SU-DHL-6 (cell line): Measurements from ENCODE around the gene ACKR1.

Experiments used
- H2AFZ ChIP-seq: fragments of 200-600 bp; sonication (generic); 2 replicates; pipeline ENCODE4 v1.6.1; 2014; ENCODE audit warnings: low read depth, mild to moderate bottlenecking, moderate library complexity, mixed read lengths, antibody characterized with exemption, low read length; ENCODE audit not compliant: severe bottlenecking
- H3F3A ChIP-seq: fragments of 200-600 bp; shearing (Covaris generic); 2 replicates; pipeline ENCODE4 v1.6.0; 2016; ENCODE audit warnings: antibody characterized with exemption, mild to moderate bottlenecking; ENCODE audit not compliant: insufficient read depth
- H3K27ac ChIP-seq: fragments of 200-600 bp; sonication (generic); 2 replicates; pipeline ENCODE4 v1.5.1; 2016; ENCODE audit warnings: low read depth, mild to moderate bottlenecking, low read length, moderate library complexity, mixed read lengths
- H3K27me3 ChIP-seq: fragments of 200-600 bp; sonication (generic), shearing (Covaris generic); 2 replicates; pipeline ENCODE4 v1.6.0; 2014; ENCODE audit warnings: mild to moderate bottlenecking, low read length
- H3K36me3 ChIP-seq: fragments of 200-600 bp; sonication (generic); 2 replicates; pipeline ENCODE4 v1.6.1; 2014; ENCODE audit warnings: mild to moderate bottlenecking, low read length, mixed read lengths
- H3K4me2 ChIP-seq: fragments of 300-600, 200-600 bp; shearing (Covaris generic), sonication (generic); 2 replicates; pipeline ENCODE4 v1.6.0; 2014; ENCODE audit warnings: low read length, low read depth, mild to moderate bottlenecking; ENCODE audit not compliant: poor library complexity, severe bottlenecking
- H3K4me3 ChIP-seq: fragments of 200-600 bp; sonication (generic); 2 replicates; pipeline ENCODE4 v1.5.1; 2014; ENCODE audit warnings: antibody characterized with exemption, low read length, mild to moderate bottlenecking, mixed read lengths; ENCODE audit not compliant: insufficient read depth, poor library complexity, severe bottlenecking
- H3K79me2 ChIP-seq: fragments of 200-600 bp; sonication (generic); 2 replicates; pipeline ENCODE4 v1.6.1; 2014; ENCODE audit warnings: mild to moderate bottlenecking, low read length, moderate library complexity; ENCODE audit not compliant: insufficient read depth
- H3K9ac ChIP-seq: fragments of 200-600 bp; sonication (generic); 2 replicates; pipeline ENCODE4 v1.7.0; 2014; ENCODE audit warnings: mild to moderate bottlenecking, low read length
- H3K9me2 ChIP-seq: fragments of 200-600 bp; sonication (generic); replicated peaks from 2 replicates; pipeline ENCODE4 v1.6.1; 2014; ENCODE audit warnings: low read length; ENCODE audit not compliant: insufficient read depth
- H3K9me3 ChIP-seq: fragments of 200-600 bp; sonication (generic); 2 replicates; pipeline ENCODE4 v1.6.1; 2014; ENCODE audit warnings: low read length, mixed read lengths; ENCODE audit not compliant: insufficient read depth
- H4K20me1 ChIP-seq: fragments of 200-600 bp; sonication (generic); 2 replicates; pipeline ENCODE4 v1.6.1; 2014; ENCODE audit warnings: low read depth, mild to moderate bottlenecking, antibody characterized with exemption, low read length, moderate library complexity, mixed read lengths
- EZH2phosphoT487 ChIP-seq: fragments of 200-600 bp; sonication (generic), shearing (Covaris generic); conservative IDR thresholded peaks from 2 replicates; pipeline ENCODE4 v1.6.1; 2018; ENCODE audit warnings: mild to moderate bottlenecking, antibody characterized with exemption, low read length, moderate library complexity, mixed read lengths
- TF ChIP-seq, protein P1 (sequence below): fragments of 200-600 bp; sonication (generic); IDR thresholded peaks from one replicate; pipeline ENCODE4 v1.5.1; 2017; ENCODE audit warnings: antibody characterized with exemption, mild to moderate bottlenecking, low read length, moderate library complexity; ENCODE audit not compliant: insufficient read depth, poor library complexity, severe bottlenecking

Gene ACKR1

DNA sequence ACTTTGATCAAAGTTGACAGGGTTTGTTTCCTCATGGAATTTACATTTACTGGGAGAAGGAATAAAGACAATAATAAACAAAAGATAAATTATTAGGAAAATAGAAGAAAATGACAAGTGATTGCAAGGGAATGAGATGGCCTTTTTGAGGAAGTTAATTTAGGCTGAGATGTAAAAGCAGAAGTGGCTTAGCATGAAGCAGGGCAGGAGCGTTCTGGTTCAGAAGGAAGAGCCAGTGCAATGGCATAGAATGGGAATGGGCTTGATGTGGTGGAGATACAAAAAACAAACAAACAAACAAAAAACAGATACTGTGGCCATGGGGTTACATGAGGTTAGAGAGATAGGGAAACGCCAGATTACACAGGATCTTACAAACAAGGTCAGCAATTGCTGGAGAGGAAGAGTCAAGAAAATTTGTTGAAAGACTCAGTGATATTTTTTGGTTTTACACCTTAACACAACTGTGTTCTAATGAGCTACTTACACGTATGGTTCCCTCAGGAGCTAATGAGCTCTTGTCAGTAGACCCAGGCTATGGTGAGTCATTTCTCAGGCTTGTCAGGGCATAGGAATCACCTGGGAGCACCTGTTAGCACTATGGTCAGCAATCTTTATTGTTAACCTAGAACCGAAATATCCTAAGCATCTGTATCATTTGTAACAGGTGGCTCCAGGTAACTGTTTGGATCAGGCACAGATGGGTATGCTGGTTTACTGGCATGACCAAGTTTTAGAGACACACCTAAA, 42.0 kb upstream of the ACKR1 start:
- no peak overlapping the region for H3K4me3 ChIP-seq
- H3K27me3 ChIP-seq, result no peaks in the 10 kb centered on the region
- H2AFZ ChIP-seq, result no peak overlapping the region
- no peaks in the 10 kb centered on the region for H4K20me1 ChIP-seq
- no peak for TF ChIP-seq EZH2phosphoT487
- TF ChIP-seq, protein P1, sequence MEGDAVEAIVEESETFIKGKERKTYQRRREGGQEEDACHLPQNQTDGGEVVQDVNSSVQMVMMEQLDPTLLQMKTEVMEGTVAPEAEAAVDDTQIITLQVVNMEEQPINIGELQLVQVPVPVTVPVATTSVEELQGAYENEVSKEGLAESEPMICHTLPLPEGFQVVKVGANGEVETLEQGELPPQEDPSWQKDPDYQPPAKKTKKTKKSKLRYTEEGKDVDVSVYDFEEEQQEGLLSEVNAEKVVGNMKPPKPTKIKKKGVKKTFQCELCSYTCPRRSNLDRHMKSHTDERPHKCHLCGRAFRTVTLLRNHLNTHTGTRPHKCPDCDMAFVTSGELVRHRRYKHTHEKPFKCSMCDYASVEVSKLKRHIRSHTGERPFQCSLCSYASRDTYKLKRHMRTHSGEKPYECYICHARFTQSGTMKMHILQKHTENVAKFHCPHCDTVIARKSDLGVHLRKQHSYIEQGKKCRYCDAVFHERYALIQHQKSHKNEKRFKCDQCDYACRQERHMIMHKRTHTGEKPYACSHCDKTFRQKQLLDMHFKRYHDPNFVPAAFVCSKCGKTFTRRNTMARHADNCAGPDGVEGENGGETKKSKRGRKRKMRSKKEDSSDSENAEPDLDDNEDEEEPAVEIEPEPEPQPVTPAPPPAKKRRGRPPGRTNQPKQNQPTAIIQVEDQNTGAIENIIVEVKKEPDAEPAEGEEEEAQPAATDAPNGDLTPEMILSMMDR, result no peak
- no peaks in the 10 kb centered on the region for H3K9me2 ChIP-seq
- no peaks in the 10 kb centered on the region for H3F3A ChIP-seq
- no peaks in the 10 kb centered on the region for H3K36me3 ChIP-seq
- no peaks in the 10 kb centered on the region for H3K9me3 ChIP-seq
- H3K79me2 ChIP-seq, result no peaks in the 10 kb centered on the region
- no peak overlapping the region for H3K4me2 ChIP-seq
- H3K9ac ChIP-seq, result no peak overlapping the region
- H3K27ac ChIP-seq, result no peak overlapping the region

DNA sequence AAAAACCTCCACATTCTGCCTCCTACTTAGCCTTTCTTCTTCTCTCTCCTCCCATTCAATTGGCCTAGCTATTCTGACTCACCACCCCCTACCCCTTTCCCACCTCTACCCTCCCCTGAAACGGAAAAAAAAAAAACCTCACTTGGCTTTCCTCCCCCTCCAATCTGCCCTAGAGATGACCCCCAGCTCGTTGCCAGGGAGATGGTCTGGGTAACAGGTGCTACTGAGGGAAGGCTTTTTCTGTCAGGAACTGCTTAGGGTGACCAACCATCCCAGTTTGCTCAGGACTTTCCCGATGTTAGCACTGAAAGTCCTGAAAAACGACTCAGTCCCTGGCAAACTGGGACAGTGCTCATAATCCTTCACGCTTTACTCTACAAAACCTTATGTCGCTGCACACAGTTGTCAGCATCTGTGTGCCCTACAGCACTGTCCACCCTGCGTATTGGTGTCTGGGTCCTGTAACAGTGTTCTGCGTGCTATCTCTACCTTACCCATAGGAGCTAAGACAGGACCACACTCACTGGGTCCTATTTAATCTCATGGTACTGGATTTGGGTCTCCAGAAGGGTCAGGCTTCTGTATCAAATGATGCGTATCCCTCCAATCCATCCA, 41.0 kb upstream of the ACKR1 start:
- H3K4me3 ChIP-seq, result no peak overlapping the region
- no peaks in the 10 kb centered on the region for H3K27me3 ChIP-seq
- H2AFZ ChIP-seq, result no peak overlapping the region
- no peak overlapping the region for H3K9ac ChIP-seq
- H4K20me1 ChIP-seq, result no peaks in the 10 kb centered on the region
- no peak for TF ChIP-seq EZH2phosphoT487
- TF ChIP-seq, protein P1, result no peak
- H3K9me3 ChIP-seq, result no peaks in the 10 kb centered on the region
- H3K36me3 ChIP-seq, result no peaks in the 10 kb centered on the region
- H3K79me2 ChIP-seq, result no peaks in the 10 kb centered on the region
- H3K9me2 ChIP-seq, result no peaks in the 10 kb centered on the region
- no peak overlapping the region for H3K27ac ChIP-seq
- no peaks in the 10 kb centered on the region for H3F3A ChIP-seq
- H3K4me2 ChIP-seq, result no peak overlapping the region

DNA sequence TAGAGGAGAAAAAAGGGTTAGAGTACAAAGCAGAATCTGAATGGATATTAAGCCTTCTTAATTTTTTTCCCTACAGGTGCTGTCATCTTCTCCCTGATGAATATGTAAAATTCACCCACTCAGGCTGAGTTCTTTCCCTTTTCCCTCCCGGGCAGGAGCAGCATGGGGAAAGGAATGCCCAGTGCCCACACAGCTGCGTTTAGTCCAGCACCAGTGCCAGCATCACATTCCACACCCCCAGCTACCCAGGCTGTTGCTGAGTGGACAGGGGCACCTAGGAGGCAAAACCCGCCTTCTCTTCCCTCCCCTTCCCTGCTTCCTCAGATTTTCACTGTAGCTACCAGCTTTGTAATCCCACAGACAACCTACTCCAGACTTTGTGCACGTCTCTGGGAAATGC, 36.6 kb upstream of the ACKR1 start:
- H3K9me2 ChIP-seq, result no peaks in the 10 kb centered on the region
- H3K79me2 ChIP-seq, result no peaks in the 10 kb centered on the region
- H3K9ac ChIP-seq, result no peak overlapping the region
- H4K20me1 ChIP-seq, result no peaks in the 10 kb centered on the region
- H3K36me3 ChIP-seq, result no peaks in the 10 kb centered on the region
- no peaks in the 10 kb centered on the region for H3K9me3 ChIP-seq
- no peak overlapping the region for H2AFZ ChIP-seq
- TF ChIP-seq, protein P1, result no peak
- TF ChIP-seq EZH2phosphoT487, result no peak
- no peak overlapping the region for H3K4me2 ChIP-seq
- no peaks in the 10 kb centered on the region for H3K27me3 ChIP-seq
- H3K27ac ChIP-seq, result no peak overlapping the region
- H3F3A ChIP-seq, result no peaks in the 10 kb centered on the region
- H3K4me3 ChIP-seq, result no peak overlapping the region
